DMS 273 (cell line): Measurements from ENCODE around the gene ZBTB48.

ENCODE experiments used
- DNase-seq: peaks from one replicate; lab custom pipeline; 2025; ENCODE audit not compliant: unreplicated experiment; lab: John Stamatoyannopoulos, UW

Gene ZBTB48

DNA sequence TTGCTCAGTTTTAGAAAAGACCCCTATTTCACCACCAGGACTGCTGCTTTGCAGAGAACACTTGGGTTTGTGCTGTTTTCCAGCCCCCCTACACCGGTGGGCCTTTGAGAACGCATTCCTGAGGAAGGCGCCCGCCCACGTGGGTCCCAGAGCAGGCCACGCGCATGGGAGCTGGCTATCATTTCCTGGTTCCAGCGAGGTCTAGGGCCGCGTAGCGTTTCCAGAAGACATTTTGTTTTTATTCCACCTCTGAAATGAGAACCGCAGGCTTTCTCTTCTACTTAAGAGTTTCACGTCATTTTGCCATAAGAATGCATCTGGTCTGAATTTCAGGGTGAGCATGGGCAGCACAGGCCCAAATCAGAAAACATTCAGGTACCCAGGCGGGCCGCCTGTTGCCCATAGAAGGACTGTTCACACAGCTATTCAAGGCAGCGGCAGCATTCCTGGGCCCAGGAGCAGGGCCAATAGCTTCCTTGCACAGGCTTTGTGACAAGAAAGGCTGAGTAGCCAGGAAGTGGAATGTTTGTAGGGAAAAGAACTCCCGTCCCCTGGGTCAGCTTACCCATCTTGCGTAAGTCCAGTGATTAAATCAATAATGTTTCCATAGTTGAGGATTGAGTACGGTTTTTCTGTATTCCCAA, 24.2 kb downstream of the ZBTB48 start:
- DNase-seq, result no peak

DNA sequence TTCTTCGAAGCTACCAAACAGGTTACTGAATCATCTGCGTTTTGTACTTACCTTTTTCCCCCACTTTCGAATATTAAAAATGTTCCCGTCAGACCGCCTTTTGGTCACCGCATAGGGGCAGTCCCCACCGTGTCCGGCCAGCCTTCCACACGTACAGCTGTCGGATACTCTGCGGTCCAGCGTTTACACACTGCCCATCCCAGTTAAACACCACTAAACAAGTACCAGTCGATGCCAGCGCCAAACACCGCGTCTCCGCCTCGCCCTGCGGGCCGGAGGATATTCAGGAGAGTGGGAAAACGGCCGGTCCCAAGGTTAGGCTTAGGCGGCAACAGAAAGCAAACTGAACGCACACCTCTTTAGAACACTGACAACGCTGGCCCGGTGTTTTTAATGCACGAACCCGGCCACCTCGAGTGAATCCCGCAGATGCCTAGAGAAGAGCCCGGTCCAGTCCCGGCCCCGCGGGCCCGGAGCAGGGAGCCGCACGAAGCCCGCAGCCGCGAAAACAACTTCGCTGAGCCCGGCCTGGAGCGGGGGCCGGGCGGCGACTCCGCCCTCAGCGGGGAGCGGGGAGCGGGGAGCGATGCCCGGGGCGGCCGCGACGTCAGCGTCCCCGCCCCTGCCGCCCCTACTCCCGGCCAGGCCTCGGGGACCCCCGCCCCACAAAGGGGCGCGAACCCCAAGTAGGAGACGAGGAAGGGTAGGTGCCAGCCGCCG, 33.0 kb downstream of the ZBTB48 start:
- DNase-seq, result peak; percentile 88

DNA sequence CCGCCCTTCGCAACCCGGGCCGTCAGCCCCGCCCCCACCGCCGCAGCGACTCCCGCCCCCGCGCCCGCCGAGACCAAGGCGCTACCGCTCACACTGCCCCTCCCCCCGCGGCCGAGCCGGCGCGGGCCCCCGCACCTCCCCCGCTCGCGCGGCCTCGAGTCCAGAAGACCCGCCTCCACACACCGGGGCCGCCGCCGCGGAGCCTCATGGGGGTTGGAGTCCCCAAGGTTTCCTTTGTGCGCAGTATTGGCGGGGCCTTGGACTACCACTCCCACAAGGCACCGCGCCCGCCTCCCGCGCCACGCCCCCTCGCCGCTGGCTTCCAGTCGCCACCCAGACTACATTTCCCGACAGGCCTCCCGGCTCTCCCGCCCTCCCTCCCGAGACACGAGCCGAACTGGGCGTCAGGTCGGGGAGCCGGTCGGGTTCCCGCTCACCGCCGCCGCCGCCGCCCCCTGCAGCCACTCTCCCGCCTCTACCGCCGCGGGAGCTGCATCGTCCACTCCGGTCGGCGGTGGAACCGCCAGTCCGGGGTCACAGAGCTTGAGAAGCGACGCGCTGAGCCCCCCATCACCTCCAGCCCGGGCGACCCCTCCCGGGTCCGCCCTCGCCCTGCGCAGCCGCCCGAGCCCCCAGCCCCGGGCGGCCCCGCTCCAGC, 33.7 kb downstream of the ZBTB48 start, which contains the start of gene PHF13:
PHF13 (plus strand) TSS at position 371 of the 658 bp plus-strand sequence. CDS start 336 bp downstream, outside the sequence.
- DNase-seq, result peak; percentile 100

DNA sequence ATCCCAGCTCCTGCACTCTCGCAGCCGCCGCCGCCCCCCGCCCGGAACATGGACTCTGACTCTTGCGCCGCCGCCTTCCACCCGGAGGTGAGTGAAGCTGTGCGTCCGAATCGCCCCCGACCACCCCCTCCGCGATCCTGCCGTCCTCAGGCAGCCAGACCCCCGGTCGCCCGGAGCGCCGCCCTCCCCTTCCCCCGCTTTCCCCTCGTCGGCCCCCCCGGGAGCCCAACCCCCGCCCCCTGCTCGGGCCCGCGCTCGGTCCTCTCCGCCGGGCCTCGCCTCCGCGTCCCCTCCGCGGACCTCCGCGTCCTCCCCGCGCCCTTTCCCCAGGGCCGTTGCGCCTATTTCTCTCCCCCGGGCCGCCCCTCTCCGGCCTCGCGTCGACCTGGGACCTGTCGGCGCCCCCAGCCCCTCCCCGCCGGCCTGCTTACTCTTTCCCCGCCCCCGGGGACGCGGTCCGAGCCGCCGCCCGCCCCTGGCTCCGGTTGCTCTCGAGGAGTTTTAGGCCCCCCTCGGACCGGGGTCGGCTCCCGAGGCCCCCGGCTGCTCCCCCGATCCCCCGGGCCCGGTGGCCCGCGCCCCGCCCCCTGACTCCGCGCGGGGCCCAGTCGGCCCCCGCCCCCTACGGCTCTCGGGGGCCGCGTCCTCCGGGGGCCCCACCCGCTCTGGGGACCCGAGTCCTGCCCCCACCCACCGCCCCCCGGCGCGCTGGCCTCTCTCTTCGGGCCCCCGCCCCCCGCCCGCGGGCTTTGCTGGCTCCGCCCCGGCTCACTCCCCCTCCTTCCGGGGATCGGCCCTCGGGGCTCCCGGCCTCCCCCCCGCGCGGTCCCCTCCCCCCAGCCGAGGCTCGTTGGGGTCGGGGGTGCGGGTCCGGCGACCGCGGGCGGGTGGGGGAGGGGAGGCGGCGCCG, 34.5 kb downstream of the ZBTB48 start:
- DNase-seq, result peak; percentile 69

DNA sequence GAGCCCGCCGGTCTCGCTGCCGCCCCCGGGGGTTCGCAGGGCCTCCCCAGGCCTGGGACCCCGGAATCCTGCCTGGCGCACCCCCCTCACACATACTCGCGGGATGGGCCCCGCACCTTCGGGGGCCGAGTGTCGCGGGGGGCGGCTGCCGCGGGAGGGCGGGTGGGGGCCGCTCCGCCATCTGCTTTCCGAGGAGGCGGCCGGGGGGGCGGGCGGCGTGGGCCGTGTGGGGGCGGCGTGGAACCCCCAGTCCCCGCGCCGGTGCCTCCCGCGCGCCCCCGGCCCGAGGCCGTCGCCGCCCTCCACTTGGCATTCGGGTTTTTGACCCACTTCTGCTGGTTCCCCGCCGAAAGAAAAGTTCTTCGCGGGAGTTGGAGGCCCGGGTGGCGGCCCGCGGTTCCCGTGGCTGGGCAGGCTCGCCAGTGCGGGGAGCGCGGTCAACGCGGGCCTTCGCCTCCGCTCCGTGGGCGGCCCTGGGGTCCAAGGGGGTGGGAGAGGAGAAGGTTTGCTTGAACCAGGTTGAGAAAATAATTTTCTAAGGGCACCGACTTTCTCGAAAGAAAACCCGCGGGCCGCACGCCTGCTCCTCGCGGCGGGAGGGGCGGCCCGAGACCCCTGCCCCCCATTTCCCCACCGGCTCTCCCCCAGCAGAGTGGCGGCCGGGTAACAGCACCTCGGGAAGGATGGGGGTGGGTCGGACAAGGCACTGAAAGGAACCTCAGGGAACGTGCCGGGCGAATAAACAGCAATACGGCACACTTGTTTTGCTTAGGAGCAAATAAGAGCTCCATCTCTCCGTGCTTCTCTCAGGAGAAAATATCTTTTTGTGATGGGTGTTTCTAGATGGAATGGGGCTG, 35.4 kb downstream of the ZBTB48 start:
- DNase-seq, result no peak

DNA sequence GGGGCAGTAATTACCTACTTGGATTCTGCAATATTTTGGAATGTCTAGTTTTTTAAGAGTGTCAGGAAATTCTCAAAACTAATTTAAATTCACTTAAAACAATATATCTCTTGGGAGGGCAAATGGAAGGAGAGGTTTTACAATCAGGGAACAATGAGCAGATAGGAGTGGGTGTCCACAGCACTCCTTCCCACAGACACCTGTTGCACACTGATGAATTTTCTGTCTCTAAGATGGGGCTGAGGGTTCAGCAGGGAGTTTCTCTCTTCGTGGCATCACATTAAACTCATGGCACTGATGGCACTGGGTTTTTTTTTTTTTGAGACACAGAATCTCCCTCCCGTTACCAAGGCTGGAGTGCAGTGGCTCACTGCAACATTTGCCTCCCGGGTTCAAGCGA, 39.3 kb downstream of the ZBTB48 start:
- DNase-seq, result no peak

DNA sequence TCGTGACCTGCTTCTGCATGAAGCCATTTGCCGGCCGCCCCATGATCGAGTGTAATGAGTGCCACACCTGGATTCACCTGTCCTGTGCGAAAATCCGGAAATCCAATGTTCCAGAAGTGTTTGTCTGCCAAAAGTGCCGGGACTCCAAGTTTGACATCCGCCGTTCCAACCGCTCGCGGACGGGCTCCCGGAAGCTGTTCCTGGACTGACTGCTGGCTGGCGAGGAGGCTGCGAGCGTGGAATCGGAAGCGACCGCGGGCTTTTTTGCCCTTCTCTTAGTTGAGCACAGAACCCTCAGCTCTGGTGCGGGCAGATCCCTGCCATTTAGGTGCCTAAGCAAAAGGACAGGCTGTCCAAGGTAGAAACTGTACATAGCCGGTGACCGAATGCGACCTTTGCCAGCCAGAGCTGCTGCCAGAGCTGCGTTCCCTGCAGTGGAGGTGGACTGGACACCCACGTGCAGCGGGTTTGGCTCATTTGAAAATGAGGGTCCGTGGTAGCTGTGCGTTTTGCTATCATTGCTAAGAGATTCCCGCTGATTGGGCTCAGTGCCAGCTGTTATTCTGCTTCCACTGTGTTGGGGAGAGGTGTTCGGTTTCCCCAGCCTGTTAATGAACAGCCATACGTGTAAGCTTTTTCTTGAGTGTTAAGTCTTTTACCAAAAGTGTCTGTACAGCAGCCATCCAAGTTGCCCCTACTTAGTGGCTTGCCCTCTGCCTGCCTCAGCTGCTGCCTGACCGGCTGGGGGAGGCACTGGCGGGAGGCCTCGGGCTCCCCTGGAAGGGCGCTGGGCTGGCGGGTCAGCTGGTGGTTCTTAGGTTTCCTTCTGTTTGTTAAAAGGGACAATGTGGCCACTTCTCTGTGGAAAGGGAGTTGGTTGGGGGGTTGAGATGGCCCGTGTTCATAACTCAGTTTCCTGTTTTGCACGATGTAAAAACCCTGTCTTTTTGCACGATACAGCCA, 41.9 kb downstream of the ZBTB48 start:
- DNase-seq, result peak; percentile 43

DNA sequence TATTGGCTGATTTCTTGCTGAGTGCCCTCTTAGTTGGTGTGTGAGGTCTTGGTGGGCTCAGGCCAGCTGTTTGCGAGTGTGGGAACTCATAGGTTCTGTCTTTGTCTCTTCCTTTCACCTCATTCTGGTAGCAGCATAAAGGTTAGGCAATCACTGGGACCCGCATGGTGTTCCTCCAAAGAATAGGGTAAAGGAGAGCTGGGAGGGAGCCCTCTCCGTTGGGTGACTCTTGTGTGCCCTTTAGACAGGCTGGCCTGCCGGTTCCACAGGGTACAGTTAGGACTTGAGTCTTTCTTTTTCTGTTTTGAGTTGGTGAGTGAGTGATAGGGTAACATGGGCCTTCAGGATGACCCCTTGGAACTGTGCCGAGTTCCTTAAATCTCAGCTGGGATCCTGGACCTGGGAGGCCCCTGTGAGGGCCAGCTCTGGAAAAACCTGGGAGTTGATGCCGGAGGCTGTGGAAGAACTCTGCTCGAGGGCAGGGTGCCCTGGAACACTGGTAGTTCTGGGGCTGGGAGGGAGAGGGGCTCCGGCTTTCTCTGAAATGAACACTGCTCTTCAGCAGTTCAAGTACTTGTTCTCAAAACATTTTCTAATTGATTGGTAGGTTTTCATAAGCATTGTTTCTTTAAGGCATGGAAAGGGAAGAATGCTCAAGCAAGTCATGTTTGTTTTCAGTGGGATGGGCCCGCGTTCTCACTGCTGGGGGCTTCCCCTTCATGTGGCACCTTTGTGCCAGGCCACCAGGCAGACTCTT, 42.8 kb downstream of the ZBTB48 start:
- DNase-seq, result no peak

DNA sequence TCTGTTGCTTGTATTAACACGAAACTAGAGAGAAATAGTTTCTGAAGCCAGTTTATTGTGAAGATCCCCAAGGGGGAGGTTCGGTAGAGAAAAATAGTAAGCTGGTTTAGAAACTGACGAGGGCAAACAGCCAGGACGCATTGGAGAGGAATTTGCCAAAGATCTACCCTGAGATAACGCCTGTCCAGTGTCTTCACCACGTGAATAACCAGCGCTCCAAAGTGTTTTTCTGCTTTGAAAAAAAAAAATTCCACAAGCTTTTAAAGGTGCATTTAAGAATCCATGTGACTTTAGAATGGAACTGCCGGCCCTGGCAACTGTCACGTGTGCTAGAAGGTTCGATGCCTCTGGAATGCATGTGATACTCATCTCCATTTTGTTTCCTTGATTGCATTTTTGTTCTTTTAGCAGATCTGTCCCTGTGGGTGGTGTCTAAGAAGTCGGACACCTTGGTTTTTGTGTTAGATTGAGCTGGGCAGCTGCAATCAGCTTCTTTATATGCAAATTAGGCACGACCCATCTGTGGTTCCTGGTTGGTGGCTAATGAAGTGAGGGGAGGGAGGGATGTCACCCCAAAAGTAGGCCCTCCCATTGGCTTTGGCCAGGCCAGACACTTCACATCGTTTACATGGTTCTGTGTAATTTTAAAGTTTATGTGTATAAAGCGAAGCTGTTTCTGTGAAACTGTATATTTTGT, 43.6 kb downstream of the ZBTB48 start:
- no peak for DNase-seq

DNA sequence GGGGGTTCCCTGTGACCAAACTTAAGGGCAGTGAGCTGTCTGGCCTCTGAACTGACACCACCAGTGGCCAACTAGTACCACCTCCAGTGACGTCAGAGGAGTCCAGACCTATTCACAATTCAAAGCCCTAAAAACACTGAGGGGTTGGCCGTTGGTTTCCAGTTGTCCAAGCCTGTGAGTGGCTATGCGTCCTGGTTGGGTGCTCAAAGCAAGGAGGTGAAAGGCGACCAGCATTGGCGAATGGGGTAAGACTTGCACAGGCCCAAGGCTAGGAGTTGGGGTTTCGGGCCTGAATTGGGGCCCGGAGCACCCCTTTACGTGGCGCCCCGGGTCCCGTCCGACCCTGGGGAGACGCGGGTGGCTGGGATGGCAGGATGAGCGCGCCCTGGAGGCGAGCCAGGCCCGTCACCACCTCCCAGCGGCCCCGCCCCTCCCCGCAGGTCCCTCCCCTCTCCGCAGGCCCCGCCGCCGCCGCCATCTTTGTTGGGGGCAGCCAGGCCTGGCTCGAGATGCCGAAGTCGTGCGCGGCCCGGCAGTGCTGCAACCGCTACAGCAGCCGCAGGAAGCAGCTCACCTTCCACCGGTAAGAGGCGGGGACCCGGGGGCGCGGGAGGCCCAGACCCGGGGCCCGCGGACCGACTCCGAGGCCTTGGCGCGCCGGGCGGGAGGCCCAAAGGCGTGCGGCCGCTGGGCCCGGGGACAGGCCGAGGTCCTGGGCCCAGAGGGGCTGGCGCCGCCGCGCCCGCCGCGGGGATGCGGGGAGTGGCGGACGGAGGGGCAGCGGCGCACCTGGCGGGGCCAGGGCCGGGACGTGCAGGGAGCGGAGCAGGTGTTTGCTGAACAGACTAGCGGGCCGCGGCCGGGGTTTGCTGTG, 45.2 kb downstream of the ZBTB48 start, which contains the start of gene THAP3:
THAP3 (plus strand) TSS at position 159 of the 874 bp plus-strand sequence; CDS start at position 510, 351 bp downstream.
- DNase-seq, result peak; percentile 93

DNA sequence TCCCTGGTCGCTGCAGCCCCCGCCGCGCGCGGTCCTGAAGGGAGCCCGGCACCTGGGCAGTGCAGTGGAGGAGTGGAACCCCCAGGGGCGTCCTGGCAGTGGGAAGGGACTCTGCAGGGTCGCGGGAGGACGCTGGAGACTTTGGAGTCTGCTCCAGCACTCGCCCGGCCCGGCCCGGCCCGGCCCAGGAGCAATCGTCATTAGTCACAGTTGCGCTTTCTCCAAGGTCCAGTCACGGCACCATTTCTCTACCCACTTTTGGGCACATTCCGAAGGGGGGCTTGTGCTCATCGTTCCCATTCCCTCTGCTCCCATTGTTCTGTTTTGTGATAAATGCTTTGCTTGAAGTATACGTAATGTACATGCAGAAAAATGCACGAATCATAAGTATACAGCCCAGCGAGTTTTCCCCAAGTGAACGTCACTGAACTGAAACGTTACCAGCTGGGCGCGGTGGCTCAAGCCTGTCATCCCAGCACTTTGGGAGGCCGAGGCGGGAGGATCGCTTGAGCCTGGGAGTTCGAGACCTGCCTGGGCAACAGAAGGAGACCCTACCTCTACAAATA, 45.9 kb downstream of the ZBTB48 start:
- DNase-seq, result peak; percentile 56

DNA sequence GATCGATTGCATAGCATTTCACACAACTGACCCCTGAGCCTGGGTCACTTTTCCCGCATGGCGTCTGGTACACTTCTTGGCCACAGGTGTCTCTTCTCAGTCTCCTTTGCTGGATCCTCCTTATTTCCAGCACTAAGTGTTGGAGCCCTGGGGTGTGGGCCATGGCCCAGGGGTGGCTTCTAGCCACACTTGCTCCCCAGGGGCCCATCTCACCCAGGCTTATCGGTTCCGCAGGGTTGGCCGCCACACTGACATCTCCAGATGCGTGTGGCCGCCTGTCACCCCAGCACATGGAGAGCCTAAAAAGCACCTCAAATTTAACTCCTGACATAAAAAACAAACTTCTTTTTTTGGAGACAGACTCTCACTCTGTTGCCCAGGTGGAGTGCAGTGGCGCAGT, 47.2 kb downstream of the ZBTB48 start:
- no peak for DNase-seq

DNA sequence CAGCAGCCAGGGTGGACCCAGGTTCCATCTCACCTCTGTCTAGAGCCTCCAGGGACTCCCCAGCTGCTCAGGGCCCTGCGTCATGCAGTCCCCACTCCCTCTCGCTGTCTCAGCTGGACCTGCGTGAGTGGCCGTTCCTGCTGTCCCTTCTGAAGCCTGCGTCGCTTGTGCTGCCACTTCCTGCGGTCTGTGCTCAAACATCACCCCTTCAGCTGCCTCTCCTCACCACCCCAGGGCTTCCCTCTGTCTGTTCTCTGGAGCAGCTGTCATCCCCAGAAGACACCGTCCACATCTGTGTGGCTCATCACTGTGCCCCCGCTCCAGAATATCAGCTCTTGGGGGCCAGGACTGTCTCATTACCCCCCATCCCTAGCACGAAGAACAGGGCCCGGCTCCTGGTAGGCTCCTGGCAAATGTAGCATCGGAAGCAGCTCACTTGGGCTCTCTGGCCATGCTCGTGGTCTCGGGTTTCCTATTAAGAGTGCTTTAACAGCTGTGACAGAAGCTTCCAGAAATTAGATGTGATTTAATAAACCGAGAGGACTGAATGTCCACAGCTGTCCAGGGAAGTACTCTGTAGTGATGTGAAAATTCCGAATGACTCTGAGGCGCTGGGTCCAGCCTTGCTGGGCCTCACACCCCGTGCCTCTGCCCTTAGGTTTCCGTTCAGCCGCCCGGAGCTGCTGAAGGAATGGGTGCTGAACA, 48.2 kb downstream of the ZBTB48 start:
- DNase-seq, result no peak

DNA sequence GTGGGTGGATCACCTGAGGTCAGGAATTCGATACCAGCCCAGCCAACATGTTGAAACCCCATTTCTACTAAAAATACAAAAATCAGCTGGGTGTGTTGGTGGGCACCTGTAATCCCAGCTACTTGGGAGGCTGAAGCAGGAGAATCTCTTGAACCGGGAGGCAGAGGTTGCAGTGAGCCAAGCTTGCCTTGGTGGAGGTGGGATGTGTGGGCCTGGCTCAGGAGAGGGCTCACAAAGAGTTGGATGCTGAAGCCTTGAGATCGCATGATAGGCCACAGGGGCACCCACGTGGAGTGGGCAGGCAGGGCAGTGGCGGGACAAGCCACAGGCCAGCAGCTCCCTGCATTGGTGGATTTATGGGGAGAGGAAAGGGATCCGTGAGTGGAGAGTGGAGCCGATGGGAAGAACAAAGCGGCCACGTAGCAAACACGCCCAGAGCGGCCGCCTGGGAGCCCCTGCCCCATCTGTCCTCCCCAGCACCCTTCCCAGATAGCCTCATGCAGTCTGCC, 49.2 kb downstream of the ZBTB48 start:
- no peak for DNase-seq

DNA sequence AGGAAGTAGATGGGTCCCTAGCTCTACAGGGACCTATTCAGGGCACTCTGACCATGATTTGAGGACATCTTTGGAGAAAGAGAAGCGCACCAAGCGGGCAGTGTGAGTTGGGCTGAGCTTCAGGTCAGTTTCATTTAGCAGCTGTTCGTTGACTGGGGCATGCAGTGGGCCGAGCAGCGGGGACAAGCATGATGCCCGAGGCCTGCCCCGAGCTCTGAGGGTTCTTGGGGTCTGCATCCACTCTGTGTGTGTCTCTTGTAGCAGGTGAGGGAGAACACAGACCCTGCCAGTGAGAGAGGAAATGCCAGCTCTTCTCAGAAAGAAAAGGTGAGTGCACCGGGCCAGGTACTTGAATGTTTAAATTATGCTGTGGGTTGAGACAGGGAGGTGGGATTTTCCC, 50.2 kb downstream of the ZBTB48 start:
- DNase-seq, result no peak
